Measurements from ENCODE around the gene ACE.

The ACE gene

DNA sequence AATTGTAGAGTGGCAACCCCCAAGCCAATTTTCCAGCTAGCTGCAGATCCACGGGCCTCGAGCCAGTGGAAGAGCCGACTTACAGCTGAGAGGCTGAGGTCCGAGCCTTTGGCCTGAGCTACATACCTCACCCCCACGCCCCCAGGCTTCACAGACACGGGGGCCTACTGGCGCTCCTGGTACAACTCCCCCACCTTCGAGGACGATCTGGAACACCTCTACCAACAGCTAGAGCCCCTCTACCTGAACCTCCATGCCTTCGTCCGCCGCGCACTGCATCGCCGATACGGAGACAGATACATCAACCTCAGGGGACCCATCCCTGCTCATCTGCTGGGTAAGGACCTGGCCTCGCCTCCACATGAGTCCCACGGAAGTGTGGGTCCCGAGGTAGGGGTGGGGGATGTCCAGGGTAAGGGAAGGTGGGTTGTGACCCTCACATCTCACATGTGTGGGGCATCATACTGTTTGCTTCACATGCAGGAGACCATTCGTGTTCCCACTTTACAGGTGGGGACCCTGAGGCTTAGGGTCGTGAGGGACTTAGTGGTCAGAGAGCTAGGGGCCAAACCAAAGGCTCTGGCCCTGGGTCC, 3.4 kb downstream of the ACE start:
- WGBS, 2 donors (ENCODE audit: extremely low coverage in 2 of 2, insufficient read length in 2 of 2, insufficient replicate concordance in 1 of 2) = no CpG with 5 or more reads among the region's 21 CpGs
- H2AK5ac ChIP-seq (ENCODE audit: low read depth, low read length) = no peak overlapping the region
- no peaks in the 10 kb centered on the region for H3K36me3 ChIP-seq (replicated peaks in 1 of 2; ENCODE audit: control insufficient read depth in 2 of 2, insufficient read depth in 2 of 2, low read length in 2 of 2)
- H3K27ac ChIP-seq (replicated peaks; ENCODE audit: low read length) = no peak overlapping the region
- peaks cover 3% of the 10 kb centered on the region for H3K79me1 ChIP-seq (ENCODE audit: low read depth, low read length)
- peak overlapping the region; percentile 30 for H4K91ac ChIP-seq (ENCODE audit: low read depth, low read length, poor library complexity)
- H3K4me2 ChIP-seq (ENCODE audit: insufficient read depth, low read length, poor library complexity, severe bottlenecking) = no peak overlapping the region
- peaks cover 6 to 9% of the 10 kb centered on the region in 2 donors for H3K4me1 ChIP-seq (ENCODE audit: control insufficient read depth in 2 of 2, insufficient read depth in 1 of 2, low read depth in 1 of 2, low read length in 2 of 2)
- no peak overlapping the region for H3K23ac ChIP-seq (ENCODE audit: low read depth, low read length, poor library complexity)
- H3K14ac ChIP-seq (ENCODE audit: low read length) = peak overlapping the region; percentile 56
- H4K8ac ChIP-seq (ENCODE audit: low read depth, low read length) = no peak overlapping the region
- H2BK120ac ChIP-seq (ENCODE audit: low read depth, low read length) = no peak overlapping the region
- no peak overlapping the region for H2BK5ac ChIP-seq (ENCODE audit: low read length)
- peak overlapping the region; percentile 37 for H2BK15ac ChIP-seq (ENCODE audit: low read length)
- no peak overlapping the region for H3K4me3 ChIP-seq (ENCODE audit: low read length in 2 of 2)
- H3K4ac ChIP-seq (ENCODE audit: low read length) = no peak overlapping the region
- DNase-seq (ENCODE audit: low spot score) = no peak
- H2AFZ ChIP-seq (ENCODE audit: low read length) = no peak overlapping the region
- peaks cover 0 to 1% of the 10 kb centered on the region in 2 donors for H3K9me3 ChIP-seq (replicated peaks in 1 of 2; ENCODE audit: control insufficient read depth in 2 of 2, insufficient read depth in 1 of 2, low read depth in 1 of 2, low read length in 2 of 2)
- H2BK12ac ChIP-seq (ENCODE audit: low read length) = no peak overlapping the region
- H3K27me3 ChIP-seq (ENCODE audit: control insufficient read depth in 3 of 3, insufficient read depth in 3 of 3, low read depth in 1 of 3, low read length in 3 of 3) = peaks cover 11 to 70% (median 31%) of the 10 kb centered on the region in 3 experiments
- no peak overlapping the region for H3K9ac ChIP-seq (ENCODE audit: low read depth, low read length, poor library complexity)
- H3K18ac ChIP-seq (ENCODE audit: low read length) = no peak overlapping the region

DNA sequence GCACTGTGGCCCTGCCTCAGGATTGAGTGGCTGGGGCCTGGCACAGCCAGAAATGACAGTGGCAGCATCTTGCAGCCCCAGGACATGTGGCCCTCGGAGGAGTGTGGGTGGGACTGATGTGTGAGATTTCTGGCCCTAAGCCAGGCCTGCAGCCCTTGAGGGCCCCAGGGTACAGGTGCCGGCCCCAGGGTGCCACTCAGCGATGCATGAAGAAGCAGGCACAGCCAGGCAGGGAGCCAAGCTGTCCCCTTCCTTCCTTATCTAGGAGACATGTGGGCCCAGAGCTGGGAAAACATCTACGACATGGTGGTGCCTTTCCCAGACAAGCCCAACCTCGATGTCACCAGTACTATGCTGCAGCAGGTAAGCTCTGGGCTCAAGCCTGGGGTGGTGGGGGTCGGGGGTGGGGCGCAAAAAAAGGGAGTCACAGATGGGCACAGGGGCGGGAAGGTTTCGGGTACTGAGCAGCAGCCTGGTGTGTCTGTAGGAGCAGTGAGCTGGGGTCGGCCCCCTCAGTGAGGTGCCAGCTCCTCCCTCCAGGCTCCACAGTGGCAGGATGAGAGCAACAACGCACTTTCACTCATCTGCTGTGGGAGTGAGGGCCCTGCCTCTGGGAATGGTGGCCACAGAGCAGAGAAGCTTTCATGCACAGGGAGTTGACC, 4.1 kb downstream of the ACE start:
- peaks cover 3% of the 10 kb centered on the region for H3K79me1 ChIP-seq (ENCODE audit: low read depth, low read length)
- no peak overlapping the region for H4K8ac ChIP-seq (ENCODE audit: low read depth, low read length)
- peak overlapping the region; percentile 71 for H3K18ac ChIP-seq (ENCODE audit: low read length)
- no CpG with 5 or more reads among the region's 11 CpGs for WGBS, 2 donors (ENCODE audit: extremely low coverage in 2 of 2, insufficient read length in 2 of 2, insufficient replicate concordance in 1 of 2)
- H3K23ac ChIP-seq (ENCODE audit: low read depth, low read length, poor library complexity) = no peak overlapping the region
- H3K4ac ChIP-seq (ENCODE audit: low read length) = no peak overlapping the region
- no peak overlapping the region for H2BK5ac ChIP-seq (ENCODE audit: low read length)
- no peak overlapping the region for H2BK120ac ChIP-seq (ENCODE audit: low read depth, low read length)
- H3K14ac ChIP-seq (ENCODE audit: low read length) = no peak overlapping the region
- H2AK5ac ChIP-seq (ENCODE audit: low read depth, low read length) = peak overlapping the region; percentile 56
- no peak overlapping the region for H4K91ac ChIP-seq (ENCODE audit: low read depth, low read length, poor library complexity)
- H3K9me3 ChIP-seq (replicated peaks in 1 of 2; ENCODE audit: control insufficient read depth in 2 of 2, insufficient read depth in 1 of 2, low read depth in 1 of 2, low read length in 2 of 2) = no peaks in the 10 kb centered on the region
- no peak overlapping the region for H3K27ac ChIP-seq (replicated peaks; ENCODE audit: low read length)
- no peak overlapping the region for H3K9ac ChIP-seq (ENCODE audit: low read depth, low read length, poor library complexity)
- peak overlapping the region; percentile 41 for H2BK12ac ChIP-seq (ENCODE audit: low read length)
- H3K4me1 ChIP-seq (ENCODE audit: control insufficient read depth in 2 of 2, insufficient read depth in 1 of 2, low read depth in 1 of 2, low read length in 2 of 2) = peaks cover 6 to 9% of the 10 kb centered on the region in 2 donors
- H3K27me3 ChIP-seq (ENCODE audit: control insufficient read depth in 3 of 3, insufficient read depth in 3 of 3, low read depth in 1 of 3, low read length in 3 of 3) = peaks cover 10 to 64% (median 24%) of the 10 kb centered on the region in 3 experiments
- no peaks in the 10 kb centered on the region for H3K36me3 ChIP-seq (replicated peaks in 1 of 2; ENCODE audit: control insufficient read depth in 2 of 2, insufficient read depth in 2 of 2, low read length in 2 of 2)
- no peak overlapping the region for H3K4me3 ChIP-seq (ENCODE audit: low read length in 2 of 2)
- no peak overlapping the region for H2AFZ ChIP-seq (ENCODE audit: low read length)
- H3K4me2 ChIP-seq (ENCODE audit: insufficient read depth, low read length, poor library complexity, severe bottlenecking) = no peak overlapping the region
- no peak for DNase-seq (ENCODE audit: low spot score)
- H2BK15ac ChIP-seq (ENCODE audit: low read length) = peak overlapping the region; percentile 58

DNA sequence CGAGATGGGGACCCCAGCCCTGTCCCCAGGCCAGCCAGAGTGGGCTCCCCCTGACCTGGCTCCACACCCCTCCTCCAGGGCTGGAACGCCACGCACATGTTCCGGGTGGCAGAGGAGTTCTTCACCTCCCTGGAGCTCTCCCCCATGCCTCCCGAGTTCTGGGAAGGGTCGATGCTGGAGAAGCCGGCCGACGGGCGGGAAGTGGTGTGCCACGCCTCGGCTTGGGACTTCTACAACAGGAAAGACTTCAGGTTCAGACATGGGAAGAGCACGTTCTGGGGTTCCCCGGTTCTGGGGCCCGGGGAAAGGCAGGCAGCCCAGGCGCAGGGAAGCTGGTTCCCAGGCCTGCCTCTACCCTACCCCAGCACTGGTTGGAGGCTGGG, 4.6 kb downstream of the ACE start:
- H3K9me3 ChIP-seq (replicated peaks in 1 of 2; ENCODE audit: control insufficient read depth in 2 of 2, insufficient read depth in 1 of 2, low read depth in 1 of 2, low read length in 2 of 2) = no peaks in the 10 kb centered on the region
- no peak overlapping the region for H4K8ac ChIP-seq (ENCODE audit: low read depth, low read length)
- H2BK12ac ChIP-seq (ENCODE audit: low read length) = peak overlapping the region; percentile 41
- peaks cover 6 to 7% of the 10 kb centered on the region in 2 donors for H3K4me1 ChIP-seq (ENCODE audit: control insufficient read depth in 2 of 2, insufficient read depth in 1 of 2, low read depth in 1 of 2, low read length in 2 of 2)
- peak overlapping the region; percentile 56 for H2AK5ac ChIP-seq (ENCODE audit: low read depth, low read length)
- H3K79me1 ChIP-seq (ENCODE audit: low read depth, low read length) = peaks cover 3% of the 10 kb centered on the region
- no peak overlapping the region for H4K91ac ChIP-seq (ENCODE audit: low read depth, low read length, poor library complexity)
- no peaks in the 10 kb centered on the region for H3K36me3 ChIP-seq (replicated peaks in 1 of 2; ENCODE audit: control insufficient read depth in 2 of 2, insufficient read depth in 2 of 2, low read length in 2 of 2)
- no peak overlapping the region for H2BK5ac ChIP-seq (ENCODE audit: low read length)
- no peak overlapping the region for H3K4me3 ChIP-seq (ENCODE audit: low read length in 2 of 2)
- H3K18ac ChIP-seq (ENCODE audit: low read length) = no peak overlapping the region
- H3K27ac ChIP-seq (replicated peaks; ENCODE audit: low read length) = no peak overlapping the region
- peak overlapping the region; percentile 58 for H2BK15ac ChIP-seq (ENCODE audit: low read length)
- no peak overlapping the region for H3K23ac ChIP-seq (ENCODE audit: low read depth, low read length, poor library complexity)
- H3K4ac ChIP-seq (ENCODE audit: low read length) = no peak overlapping the region
- H3K9ac ChIP-seq (ENCODE audit: low read depth, low read length, poor library complexity) = no peak overlapping the region
- H2AFZ ChIP-seq (ENCODE audit: low read length) = no peak overlapping the region
- H3K14ac ChIP-seq (ENCODE audit: low read length) = no peak overlapping the region
- H3K4me2 ChIP-seq (ENCODE audit: insufficient read depth, low read length, poor library complexity, severe bottlenecking) = no peak overlapping the region
- WGBS, 2 donors (ENCODE audit: extremely low coverage in 2 of 2, insufficient read length in 2 of 2, insufficient replicate concordance in 1 of 2) = no CpG with 5 or more reads among the region's 16 CpGs
- peaks cover 9 to 62% (median 20%) of the 10 kb centered on the region in 3 experiments for H3K27me3 ChIP-seq (ENCODE audit: control insufficient read depth in 3 of 3, insufficient read depth in 3 of 3, low read depth in 1 of 3, low read length in 3 of 3)
- DNase-seq (ENCODE audit: low spot score) = no peak
- H2BK120ac ChIP-seq (ENCODE audit: low read depth, low read length) = no peak overlapping the region

DNA sequence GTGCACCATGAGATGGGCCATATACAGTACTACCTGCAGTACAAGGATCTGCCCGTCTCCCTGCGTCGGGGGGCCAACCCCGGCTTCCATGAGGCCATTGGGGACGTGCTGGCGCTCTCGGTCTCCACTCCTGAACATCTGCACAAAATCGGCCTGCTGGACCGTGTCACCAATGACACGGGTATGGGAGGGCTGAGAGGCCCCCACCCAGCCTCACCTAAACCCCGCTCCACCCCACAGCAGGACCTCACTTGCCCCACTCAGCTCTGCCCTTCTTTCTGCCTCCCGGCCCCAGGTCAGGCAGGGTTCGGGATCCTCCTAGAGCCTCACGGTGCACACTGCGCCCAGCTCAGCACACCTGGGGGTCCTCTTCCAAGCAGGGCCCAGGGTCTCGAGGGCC, 5.6 kb downstream of the ACE start:
- Histone ChIP-seq H2AK5ac (ENCODE audit: low read depth, low read length) (peak overlapping the region; percentile 7), H2BK12ac (ENCODE audit: low read length) (no peak overlapping the region), H4K8ac (ENCODE audit: low read depth, low read length) (no peak overlapping the region), H2BK15ac (ENCODE audit: low read length) (no peak overlapping the region), H3K4me2 (ENCODE audit: insufficient read depth, low read length, poor library complexity, severe bottlenecking) (no peak overlapping the region), H2BK120ac (ENCODE audit: low read depth, low read length) (no peak overlapping the region), H3K9me3 (replicated peaks in 1 of 2; ENCODE audit: control insufficient read depth in 2 of 2, insufficient read depth in 1 of 2, low read depth in 1 of 2, low read length in 2 of 2) (no peaks in the 10 kb centered on the region), H3K14ac (ENCODE audit: low read length) (peak overlapping the region; percentile 38), H3K18ac (ENCODE audit: low read length) (peak overlapping the region; percentile 80), H3K36me3 (replicated peaks in 1 of 2; ENCODE audit: control insufficient read depth in 2 of 2, insufficient read depth in 2 of 2, low read length in 2 of 2) (no peaks in the 10 kb centered on the region), H3K4me1 (ENCODE audit: control insufficient read depth in 2 of 2, insufficient read depth in 1 of 2, low read depth in 1 of 2, low read length in 2 of 2) (peaks cover 4 to 6% of the 10 kb centered on the region in 2 donors), H3K79me1 (ENCODE audit: low read depth, low read length) (peaks cover 3% of the 10 kb centered on the region), H4K91ac (ENCODE audit: low read depth, low read length, poor library complexity) (no peak overlapping the region), H3K23ac (ENCODE audit: low read depth, low read length, poor library complexity) (no peak overlapping the region), H3K27me3 (ENCODE audit: control insufficient read depth in 3 of 3, insufficient read depth in 3 of 3, low read depth in 1 of 3, low read length in 3 of 3) (peaks cover 9 to 65% (median 16%) of the 10 kb centered on the region in 3 experiments), H3K4ac (ENCODE audit: low read length) (peak overlapping the region; percentile 53), H3K4me3 (ENCODE audit: low read length in 2 of 2) (no peak overlapping the region), H2BK5ac (ENCODE audit: low read length) (no peak overlapping the region), H2AFZ (ENCODE audit: low read length) (no peak overlapping the region), H3K9ac (ENCODE audit: low read depth, low read length, poor library complexity) (no peak overlapping the region), H3K27ac (replicated peaks; ENCODE audit: low read length) (no peak overlapping the region)
- DNase-seq (ENCODE audit: low spot score) = no peak
- no CpG with 5 or more reads among the region's 16 CpGs for whole genome bisulfite sequencing, 2 donors (ENCODE audit: extremely low coverage in 2 of 2, insufficient read length in 2 of 2, insufficient replicate concordance in 1 of 2)
